Measurements from ENCODE around the gene FTCD.
"Not testable (repeated sequence)": the region's sequence is repeated elsewhere in the genome, so short reads cannot be mapped to it uniquely, and the experiment has no call there.

The FTCD gene

DNA sequence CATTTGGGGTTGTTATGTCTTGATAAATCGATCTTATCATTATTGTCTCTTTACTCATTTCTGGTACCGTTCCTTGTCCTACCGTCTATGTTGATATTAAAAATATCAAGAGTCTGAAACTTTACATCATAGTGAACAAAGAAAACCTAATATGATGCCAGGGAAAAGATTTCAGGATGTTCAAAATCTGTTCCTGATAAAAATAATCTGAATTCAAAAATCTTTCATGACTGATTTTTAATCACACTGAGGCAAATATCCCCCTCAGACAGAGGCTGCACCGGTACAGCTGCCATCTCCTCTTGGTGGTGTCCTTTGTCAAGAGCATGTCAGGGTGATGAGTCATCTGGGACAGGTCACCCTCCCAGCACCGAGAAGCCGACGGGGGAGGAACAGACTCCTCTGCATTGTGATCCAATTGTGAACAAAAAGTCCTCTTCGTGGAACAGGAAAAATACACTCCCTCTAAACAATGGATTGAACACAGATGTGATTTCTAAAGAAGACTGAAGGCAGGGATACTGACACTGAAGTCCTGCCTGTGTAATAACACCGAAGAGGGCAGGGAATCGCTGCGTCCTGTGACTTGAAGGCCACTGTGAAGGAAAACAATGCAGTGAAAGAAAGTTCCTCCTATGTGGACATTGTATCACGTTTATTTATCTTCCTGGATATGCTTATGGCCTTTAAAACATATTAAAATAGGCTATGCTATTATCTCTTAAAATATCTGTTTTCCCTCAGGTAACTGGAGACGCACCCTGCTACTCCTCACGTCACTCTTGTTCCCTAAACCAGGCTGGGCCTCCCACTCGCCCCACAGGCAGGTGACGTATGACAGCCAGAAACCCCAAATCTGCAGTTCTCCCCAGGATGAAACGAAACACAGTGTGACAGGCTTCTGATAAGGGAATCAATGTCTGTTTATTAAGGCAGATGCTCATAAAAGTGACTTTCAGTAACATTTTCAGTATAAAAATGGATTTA is 33.1 kb upstream of the FTCD start:
- no peak for DNase-seq (ENCODE audit: low read depth in 4 of 4, low spot score in 1 of 4)

DNA sequence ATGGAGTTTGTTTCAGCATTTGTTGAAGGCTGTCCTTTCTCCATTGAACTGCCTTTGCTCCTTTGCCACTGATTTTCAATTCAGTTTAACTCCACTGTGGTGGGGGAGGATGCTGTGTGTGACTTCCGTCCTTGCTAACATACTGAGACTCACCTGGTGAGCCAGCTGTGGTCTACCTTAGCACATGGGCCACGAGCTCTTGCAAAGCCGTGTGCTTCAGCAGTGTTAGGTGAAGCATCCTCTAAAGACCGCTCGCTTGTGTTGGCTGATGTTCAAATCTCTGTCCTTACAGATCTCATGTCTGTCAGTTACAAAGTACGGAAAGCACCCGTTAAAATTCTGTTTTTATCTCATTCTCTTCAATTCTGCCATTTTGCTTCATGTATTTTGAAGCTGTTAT is 32.4 kb upstream of the FTCD start:
- no peak for DNase-seq (ENCODE audit: low read depth in 4 of 4, low spot score in 1 of 4)

- DNase-seq (ENCODE audit: low read depth in 4 of 4, low spot score in 1 of 4): no peak
Measured at GRCh38 chr21:46187261-46187660, 31.9 kb upstream of the FTCD start.

- DNase-seq (ENCODE audit: low read depth in 4 of 4, low spot score in 1 of 4): no peak
Measured at GRCh38 chr21:46185716-46186115, 30.3 kb upstream of the FTCD start.

DNA sequence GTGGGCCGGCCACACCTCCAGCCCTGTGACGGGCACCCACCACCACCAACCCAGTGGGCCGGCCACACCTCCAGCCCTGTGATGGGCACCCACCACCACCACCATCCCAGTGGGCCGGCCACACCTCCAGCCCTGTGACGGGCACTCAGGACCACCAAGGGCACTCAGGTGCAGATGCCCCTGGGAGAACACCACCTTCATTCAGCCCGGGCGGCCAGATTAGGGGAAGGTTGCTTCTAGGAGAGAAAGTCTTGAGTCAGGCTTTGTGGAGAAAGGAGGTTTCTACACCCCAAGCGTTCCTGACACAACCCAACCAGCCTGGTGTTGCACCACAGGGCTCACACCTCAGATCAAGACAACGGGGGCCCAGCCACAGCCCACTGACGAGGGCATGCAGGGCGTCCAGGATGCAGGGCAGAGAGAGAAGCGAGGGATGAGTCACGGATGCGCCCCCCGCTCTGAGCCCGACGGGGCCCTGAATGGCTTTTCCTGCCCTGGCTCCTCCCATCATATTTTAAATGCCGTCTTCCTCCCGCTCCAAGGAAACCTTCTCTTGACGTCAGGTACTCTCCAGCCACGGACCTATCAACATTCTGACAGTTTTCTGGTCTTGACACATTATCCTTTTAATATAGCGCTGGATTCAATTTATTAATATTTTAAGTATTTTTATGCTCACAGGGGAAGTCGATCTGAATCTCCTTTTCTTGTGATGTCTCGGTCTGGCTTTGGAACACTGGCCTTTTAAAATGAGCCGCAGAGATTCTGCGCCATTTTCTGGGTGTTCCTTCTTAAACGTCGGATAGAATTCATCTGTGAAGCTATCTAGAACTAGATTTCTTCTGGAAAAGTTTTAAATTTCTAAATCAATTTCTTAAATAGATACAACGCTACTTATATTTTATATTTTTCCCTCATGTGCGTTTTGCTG is 29.5 kb upstream of the FTCD start:
- DNase-seq (ENCODE audit: low read depth in 4 of 4, low spot score in 1 of 4): peak in 3 of 4 experiments; percentile 6 to 56 (median 53)

DNA sequence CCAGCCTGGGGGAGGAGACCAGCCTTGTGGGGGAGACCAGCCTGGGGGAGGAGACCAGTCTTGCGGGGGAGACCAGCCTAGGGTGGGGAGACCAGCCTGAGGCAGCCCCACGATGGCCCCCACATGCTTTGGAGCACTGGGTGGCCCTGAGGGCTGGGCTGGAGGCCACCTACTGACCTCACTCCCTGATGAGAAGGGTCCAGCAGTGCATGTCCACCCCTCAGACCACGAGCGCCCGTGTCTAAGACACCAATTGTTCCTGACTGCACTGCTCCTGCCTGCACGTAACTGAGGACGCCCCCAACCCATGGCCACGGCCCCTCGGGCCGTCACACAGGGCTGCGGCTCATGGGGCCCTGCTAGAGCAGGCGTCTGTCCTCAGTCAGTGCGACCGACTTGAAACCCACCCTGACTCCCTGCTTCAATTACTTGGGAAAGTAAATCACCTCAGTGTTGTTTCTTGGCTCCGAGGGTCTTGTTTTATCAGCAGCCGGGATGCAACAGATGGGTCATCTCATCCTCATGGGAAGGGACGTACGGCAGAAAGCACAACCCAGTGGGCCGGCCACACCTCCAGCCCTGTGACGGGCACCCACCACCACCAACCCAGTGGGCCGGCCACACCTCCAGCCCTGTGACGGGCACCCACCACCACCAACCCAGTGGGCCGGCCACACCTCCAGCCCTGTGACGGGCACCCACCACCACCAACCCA is 28.7 kb upstream of the FTCD start, which contains the start of gene SPATC1L:
Gene SPATC1L, minus strand, starts transcription at position 550 of the 715 bp plus-strand sequence. CDS start 1,643 bp downstream, outside the sequence.
- DNase-seq (ENCODE audit: low read depth in 4 of 4, low spot score in 1 of 4): peak in 3 of 4 experiments; percentile 16 to 37 (median 30)

DNA sequence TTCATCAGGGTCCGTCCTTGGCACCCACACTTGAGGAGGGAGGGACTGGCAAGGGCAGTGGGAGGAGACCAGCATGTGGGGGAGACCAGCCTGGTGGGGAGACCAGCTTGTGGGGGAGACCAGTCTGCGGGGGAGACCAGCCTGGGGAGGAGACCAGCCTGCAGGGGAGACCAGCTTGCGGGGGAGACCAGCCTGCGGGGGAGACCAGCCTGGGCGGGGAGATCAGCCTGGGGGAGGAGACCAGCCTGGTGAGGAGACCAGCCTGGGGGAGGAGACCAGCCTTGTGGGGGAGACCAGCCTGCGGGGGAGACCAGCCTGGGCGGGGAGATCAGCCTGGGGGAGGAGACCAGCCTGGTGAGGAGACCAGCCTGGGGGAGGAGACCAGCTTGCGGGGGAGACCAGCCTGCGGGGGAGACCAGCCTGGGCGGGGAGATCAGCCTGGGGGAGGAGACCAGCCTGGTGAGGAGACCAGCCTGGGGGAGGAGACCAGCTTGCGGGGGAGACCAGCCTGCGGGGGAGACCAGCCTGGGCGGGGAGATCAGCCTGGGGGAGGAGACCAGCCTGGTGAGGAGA is 28.0 kb upstream of the FTCD start:
- DNase-seq (ENCODE audit: low read depth in 4 of 4, low spot score in 1 of 4): not testable (repeated sequence)

DNA sequence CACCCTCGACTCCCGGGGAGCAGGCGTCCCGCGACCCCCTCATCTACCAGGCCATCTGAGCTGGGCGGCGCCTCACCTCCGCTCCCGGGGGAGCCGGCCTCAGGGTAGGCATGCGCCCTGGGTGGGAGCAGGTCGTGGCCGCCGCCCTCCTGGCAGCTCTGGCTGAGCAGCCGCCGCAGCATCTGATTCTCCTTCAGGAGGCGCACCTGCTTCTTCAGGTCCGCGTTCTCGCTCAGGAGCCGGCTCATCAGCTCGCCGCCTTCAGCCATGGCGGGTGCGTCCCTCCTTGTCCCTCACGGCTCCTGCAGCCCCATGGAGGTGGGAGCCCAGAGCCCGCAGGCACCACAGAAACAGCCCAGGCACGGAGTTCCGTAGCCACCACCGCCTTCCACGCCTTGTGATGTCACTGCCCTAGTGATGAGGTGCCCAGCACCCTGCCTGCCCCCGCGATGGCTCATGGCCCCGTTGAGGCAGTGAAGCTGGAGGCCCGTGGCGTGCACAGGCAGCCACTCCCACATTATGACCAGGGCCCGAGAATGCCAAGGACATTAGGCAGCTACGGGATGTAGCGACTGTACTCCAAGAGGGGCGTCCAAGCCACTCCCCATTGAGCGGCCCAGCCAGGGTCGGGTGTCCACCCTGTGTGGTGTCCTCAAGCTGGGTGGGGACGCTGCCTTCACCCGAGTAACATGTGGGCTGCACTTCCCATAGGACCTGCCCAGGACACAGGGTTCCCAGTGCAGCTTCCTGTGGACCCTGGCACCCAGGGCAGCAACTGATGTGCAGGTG is 27.4 kb upstream of the FTCD start:
- DNase-seq (ENCODE audit: low read depth in 4 of 4, low spot score in 1 of 4): no peak

DNA sequence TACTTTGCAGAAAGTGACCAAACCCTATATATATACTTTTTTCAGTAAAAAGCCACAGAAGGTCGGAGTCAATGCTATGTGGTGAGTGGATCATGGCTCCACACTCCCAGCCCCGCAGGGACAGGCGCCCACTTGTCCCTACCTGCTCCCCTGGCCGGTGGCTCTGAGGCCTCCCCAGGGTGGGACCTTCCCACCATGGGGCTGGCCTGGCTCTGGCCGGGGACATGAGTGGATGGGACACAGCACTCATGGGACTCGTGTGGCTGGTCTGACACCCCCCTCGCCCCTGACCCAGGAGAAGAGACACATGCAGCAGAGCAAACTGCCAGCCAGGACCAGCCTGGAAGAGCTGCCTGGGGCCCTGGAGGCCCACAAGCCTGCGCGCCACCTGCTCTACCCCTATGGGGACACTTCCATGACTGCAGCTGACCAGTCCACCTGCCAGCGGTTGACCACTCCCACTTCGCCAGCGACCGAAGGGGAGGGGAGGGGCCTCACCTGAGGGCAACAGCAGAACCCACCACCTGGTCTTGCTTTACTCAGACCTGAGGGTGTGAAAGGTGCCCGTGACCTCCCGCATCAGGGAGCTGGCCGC is 26.7 kb upstream of the FTCD start:
- DNase-seq (ENCODE audit: low read depth in 4 of 4, low spot score in 1 of 4): no peak

GRCh38 chr21:46181436-46181835 is 26.1 kb upstream of the FTCD start:
- no peak for DNase-seq (ENCODE audit: low read depth in 4 of 4, low spot score in 1 of 4)

- DNase-seq (ENCODE audit: low read depth in 4 of 4, low spot score in 1 of 4): no peak
Measured at GRCh38 chr21:46180778-46181391, 25.5 kb upstream of the FTCD start.

DNA sequence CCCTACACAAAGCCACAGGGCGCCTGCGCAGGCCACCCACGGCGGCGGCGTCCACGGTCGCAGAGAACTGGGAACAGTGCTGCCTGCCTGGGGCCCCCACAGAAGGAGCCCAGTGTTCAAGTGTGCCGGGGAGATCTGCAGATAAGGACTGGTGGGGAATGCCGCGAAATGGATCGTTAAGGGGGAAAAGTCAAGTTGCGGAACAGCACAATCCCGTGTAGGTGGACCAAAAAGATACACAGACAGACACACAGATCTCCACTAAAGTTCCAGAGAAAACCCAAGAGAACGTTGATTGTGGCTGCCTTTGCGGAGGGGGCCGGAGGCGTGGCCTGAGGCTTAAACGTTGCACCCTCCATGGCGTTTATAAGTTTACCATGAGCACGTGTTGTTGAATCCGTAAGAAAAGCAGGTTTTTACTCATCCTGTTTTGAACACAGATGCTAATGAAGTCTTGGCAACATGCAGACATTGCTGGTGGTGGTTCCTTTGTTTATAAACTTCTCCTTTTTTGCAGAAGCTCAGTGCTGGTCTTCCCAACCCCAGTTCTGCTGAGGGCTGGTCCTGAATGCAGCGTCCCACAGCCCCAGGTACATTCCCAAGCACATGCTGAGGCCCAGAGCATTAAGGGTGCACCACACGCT is 24.8 kb upstream of the FTCD start:
- no peak for DNase-seq (ENCODE audit: low read depth in 4 of 4, low spot score in 1 of 4)

DNA sequence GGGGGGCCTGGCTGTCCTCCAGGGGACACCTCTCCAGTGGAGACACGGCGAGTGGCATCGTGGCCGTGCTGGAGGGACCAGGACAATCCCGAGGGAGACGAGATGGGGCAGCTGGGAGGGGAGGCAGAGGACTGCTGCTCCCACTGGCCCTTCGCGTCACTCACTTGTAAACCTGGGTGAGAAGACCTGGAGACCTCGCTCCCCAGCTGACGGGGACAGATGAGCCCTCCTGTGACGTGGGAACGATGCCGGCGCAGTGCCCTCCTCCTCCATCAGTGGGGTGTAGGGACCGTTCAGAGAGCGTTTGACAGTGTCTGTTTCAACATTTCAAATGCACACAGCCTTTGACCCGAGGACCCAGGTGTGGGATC is 24.3 kb upstream of the FTCD start:
- no peak for DNase-seq (ENCODE audit: low read depth in 4 of 4, low spot score in 1 of 4)

- DNase-seq (ENCODE audit: low read depth in 4 of 4, low spot score in 1 of 4): no peak
Measured at GRCh38 chr21:46178961-46179360, 23.6 kb upstream of the FTCD start.

DNA sequence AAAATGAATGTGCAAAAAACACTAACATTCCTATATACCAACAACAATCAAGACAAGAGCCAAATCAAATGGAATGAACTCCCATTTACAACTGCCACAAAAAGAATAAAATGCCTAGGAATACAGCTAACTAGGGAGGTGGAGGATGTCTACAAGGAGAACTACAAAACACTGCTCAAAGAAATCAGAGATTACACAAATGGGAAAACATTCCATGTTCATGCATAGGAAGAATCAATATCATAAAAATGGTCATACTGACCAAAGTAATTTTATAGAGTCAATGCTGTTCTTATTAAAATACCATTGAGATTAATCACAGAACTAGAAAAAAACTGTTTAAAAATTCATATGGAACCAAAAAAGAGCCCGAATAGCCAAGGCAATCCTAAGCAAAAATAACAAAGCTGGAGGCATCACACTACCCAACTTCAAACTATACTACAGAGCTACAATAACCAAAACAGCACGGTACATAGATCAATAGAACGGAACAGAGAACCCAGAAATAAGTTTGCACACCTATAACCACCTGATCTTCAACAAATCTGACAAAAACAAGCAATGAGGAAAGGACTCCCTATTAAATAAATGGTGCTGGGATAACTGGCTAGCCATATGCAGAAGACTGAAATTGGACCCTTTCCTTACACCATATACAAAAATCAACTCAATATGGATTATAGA is 21.2 kb upstream of the FTCD start:
- DNase-seq (ENCODE audit: low read depth in 4 of 4, low spot score in 1 of 4): not testable (repeated sequence)

DNA sequence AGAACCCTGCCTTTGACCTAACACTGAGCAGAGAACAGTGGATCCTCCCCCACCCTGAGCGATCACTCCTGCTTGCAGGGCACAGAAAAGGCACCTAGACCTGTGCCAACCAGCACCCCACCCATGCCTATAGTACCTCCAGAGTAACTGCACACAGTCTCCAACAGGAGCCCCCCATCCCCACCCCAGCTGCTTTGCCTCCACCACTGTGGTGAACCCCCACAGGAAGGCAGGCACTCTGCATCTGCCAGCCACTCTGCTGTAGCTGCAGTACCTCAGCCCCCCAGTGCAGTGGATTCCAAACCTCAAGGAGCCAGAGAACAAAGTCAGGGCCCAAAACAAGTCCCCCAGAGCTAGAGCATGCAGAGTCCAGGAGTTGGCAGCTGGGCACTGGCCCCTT is 18.2 kb upstream of the FTCD start:
- DNase-seq (ENCODE audit: low read depth in 4 of 4, low spot score in 1 of 4): no peak

DNA sequence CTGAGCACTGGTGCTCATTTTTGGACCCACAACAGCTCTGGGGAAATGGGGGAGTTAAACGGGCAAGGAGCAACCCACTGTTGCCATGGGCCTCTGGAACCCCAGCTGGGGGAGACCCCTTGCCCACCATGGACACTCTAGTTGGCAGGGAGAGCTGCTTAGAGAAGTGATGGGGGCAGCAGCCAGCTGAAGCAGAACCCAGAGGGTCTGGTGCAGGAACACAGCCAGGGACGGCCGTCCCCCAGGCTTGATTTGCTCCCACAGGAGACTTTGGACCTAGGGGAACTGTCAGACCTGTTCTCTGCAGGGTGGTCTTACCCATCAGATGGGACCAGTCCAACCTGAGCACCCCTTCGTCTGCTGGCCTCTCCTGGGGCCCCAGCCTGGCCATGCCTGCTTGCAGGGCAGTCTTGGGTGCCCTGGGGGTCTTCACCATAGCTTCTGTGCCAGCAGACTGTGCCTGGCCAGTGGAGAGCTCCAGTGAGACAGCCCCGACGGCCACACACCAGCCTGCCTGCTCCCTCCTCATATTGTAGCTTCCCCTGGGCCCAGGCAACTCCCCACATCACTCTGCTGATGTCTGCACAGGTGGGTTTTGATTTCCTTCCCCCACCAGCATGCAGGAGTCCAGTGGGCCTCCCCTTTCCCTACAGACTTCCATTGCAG is 17.6 kb upstream of the FTCD start:
- no peak for DNase-seq (ENCODE audit: low read depth in 4 of 4, low spot score in 1 of 4)
